Transverse colon (tissue), 4 donors: ENCODE measurements around the gene AGAP1. TPM values are rescaled to one million over a fixed set of nuclear protein-coding genes. Genes with fewer than 3 reads are reported as not detected.

Source experiments
- DNase-seq: peaks from one replicate; pipeline ENCODE4 v3.0.0-alpha.2; 2019
- H3K27ac ChIP-seq, 4 donors: fragments of 200-600 bp; sonication (generic); 2 replicates each; pipeline ENCODE4 v1.5.1; 2016 to 2018; ENCODE audit warnings: inconsistent platforms in 4 of 4
- H3K27me3 ChIP-seq: fragments of 200-600 bp; sonication (generic); 2 replicates; pipeline ENCODE4 v1.5.1; 2017; ENCODE audit warnings: inconsistent platforms
- H3K36me3 ChIP-seq, 4 donors: fragments of 200-600 bp; sonication (generic); 2 replicates each; pipeline ENCODE4 v1.5.1; 2017 to 2019; ENCODE audit warnings: inconsistent platforms in 4 of 4
- H3K4me1 ChIP-seq, 4 donors: fragments of 200-600 bp; sonication (generic); 2 replicates each; pipeline ENCODE4 v1.5.1; 2017 to 2020; ENCODE audit warnings: inconsistent platforms in 4 of 4
- H3K4me3 ChIP-seq, 4 donors: fragments of 200-600 bp; sonication (generic); 1 replicate in 1 of 4; 2 replicates in 3 of 4; pipeline versions ENCODE4 v1.5.1 to v1.6.1; 2017 to 2019; ENCODE audit warnings: inconsistent platforms in 4 of 4
- H3K9me3 ChIP-seq, 2 donors: fragments of 200-600 bp; sonication (generic); 2 replicates each; pipeline ENCODE4 v1.5.1; 2017 to 2019; ENCODE audit warnings: inconsistent platforms in 2 of 2
- EP300 ChIP-seq: sonication (generic); formaldehyde crosslinking; IDR thresholded peaks from one replicate; pipeline ENCODE4 v1.6.1; 2017; ENCODE audit warnings: antibody characterized with exemption, low read depth
- POLR2A ChIP-seq: fragments of 450-650 bp; IDR thresholded peaks from one replicate; pipeline ENCODE4 v1.6.1; 2016; ENCODE audit warnings: antibody characterized with exemption, mild to moderate bottlenecking, moderate library complexity
- POLR2AphosphoS5 ChIP-seq, 3 donors: sonication (generic); formaldehyde crosslinking; IDR thresholded peaks; one replicate each; pipeline ENCODE4 v1.6.1; 2016; ENCODE audit warnings: antibody characterized with exemption in 3 of 3
- WGBS, 2 donors: methylation state at CpG; one replicate each; pipeline ENCODE4 v1.1.5; 2018; ENCODE audit warnings: low coverage in 1 of 2; 5-methylcytosine and 5-hydroxymethylcytosine counted together
- in situ Hi-C, 4 donors: fragments of 200-750 bp; cut with MboI; loops; one replicate each; pipeline versions ENCODE4 v1.15.0 to v1.15.1; 2017; ENCODE audit warnings: low sequenced_read_pairs in 3 of 4, low pct_ligation_motif_present in 1 of 4, low pct_unique_long_range_greater_than_20kb in 1 of 4
- intact Hi-C: fragments of 100-400 bp; cut with DNase I; formaldehyde crosslinking; loops from one replicate; pipeline ENCODE4 v1.15.1; 2023; ENCODE audit warnings: low total_unique reads
- total RNA-seq, 4 donors: library from RNA; depleted of rRNA; stranded (reverse); fragments of >200 nt; gene quantifications; one replicate each; pipeline ENCODE4 v1.1.0, GENCODE V29; 2016
- TF ChIP-seq, protein P1 (sequence below), 5 experiments: fragments of 200-600 bp in 3 of 5; fragments of 450-650 bp in 2 of 5; sonication (generic) in 3 of 5; IDR thresholded peaks; 1 replicate in 2 of 5; 2 replicates in 3 of 5; pipeline ENCODE4 v1.5.1; 2016 to 2017; ENCODE audit warnings: antibody characterized with exemption in 5 of 5, inconsistent platforms in 3 of 5, mild to moderate bottlenecking in 2 of 5, moderate library complexity in 1 of 5

The AGAP1 gene
- total RNA-seq, 4 donors from 2014 or later, result 56.1 to 96.9 (median 71.2) TPM

DNA sequence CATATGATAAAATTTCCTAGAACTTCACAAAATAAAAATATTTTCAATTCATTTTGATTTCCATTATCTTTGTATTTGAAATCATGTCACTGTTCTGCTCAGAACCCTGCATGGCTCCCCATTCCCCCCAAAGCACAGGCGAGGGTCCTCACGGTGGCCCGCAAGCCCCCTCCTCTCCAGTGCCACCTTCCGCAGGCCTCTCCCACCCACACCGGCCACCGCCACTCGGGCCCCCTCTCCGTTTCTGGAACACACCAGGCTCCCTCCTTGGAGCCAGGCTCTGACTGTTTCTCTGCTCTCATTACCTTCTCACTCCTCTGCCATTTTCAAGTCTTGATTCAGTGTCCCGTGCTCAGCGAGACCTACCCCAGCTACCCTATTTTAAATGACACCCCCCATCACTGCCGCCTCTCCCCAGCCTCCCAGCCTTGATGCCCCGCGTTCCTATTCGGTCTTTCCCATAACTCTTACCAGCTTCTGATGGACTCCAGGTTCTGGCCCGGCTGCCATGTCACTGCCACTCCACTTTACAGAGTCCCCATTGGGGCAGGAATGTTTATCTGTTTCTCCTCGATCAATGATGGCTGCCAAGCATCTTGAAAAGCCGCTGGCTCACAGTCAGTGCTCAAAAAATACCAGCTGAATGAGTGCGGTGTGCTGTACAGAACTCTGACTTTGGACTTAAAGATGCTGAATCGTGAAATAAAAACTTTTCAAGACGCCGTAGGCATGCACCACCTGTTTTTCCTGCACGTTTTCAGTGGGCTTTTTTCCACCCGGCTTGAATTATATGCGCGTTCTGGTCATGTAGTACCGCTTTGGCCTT lies 473.3 kb downstream of the AGAP1 start:
- no peak for DNase-seq
- Histone ChIP-seq H3K27ac (no peak overlapping the region), H3K9me3 (no peaks in the 10 kb centered on the region), H3K27me3 (no peaks in the 10 kb centered on the region), H3K4me3 (no peak overlapping the region), H3K4me1 (no peaks in the 10 kb centered on the region), H3K36me3 (peaks cover 0 to 6% (median 3%) of the 10 kb centered on the region in 4 donors)
- intact Hi-C loops (no loop called here), in situ Hi-C loops (no loop called here)
- TF ChIP-seq EP300 (no peak), POLR2A (no peak), POLR2AphosphoS5 (IDR thresholded peaks at IDR 0.05) (no peak)
- TF ChIP-seq, protein P1, sequence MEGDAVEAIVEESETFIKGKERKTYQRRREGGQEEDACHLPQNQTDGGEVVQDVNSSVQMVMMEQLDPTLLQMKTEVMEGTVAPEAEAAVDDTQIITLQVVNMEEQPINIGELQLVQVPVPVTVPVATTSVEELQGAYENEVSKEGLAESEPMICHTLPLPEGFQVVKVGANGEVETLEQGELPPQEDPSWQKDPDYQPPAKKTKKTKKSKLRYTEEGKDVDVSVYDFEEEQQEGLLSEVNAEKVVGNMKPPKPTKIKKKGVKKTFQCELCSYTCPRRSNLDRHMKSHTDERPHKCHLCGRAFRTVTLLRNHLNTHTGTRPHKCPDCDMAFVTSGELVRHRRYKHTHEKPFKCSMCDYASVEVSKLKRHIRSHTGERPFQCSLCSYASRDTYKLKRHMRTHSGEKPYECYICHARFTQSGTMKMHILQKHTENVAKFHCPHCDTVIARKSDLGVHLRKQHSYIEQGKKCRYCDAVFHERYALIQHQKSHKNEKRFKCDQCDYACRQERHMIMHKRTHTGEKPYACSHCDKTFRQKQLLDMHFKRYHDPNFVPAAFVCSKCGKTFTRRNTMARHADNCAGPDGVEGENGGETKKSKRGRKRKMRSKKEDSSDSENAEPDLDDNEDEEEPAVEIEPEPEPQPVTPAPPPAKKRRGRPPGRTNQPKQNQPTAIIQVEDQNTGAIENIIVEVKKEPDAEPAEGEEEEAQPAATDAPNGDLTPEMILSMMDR (IDR thresholded peaks at IDR 0.05), result no peak
- WGBS, 2 donors, result 94% methylated on average over 13 to 26 of the region's 26 CpGs

DNA sequence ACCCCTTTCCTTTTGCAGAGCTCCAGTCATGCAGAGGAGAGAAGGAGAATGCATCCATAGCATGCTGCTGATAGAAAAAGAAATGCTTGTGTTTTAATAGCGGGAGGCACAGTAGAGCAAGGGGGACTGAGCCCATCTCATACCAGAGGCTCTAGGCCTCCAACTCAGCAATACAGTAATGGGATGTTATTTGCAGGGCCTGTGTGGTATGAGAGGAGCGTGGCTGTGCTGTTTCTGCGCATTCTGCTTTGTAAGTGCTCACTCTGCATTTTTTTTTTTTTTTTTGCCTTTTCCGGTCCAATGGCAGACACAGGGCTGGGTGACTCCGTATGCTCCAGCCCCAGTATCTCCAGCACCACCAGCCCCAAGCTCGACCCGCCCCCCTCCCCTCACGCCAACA lies 474.3 kb downstream of the AGAP1 start:
- DNase-seq, result no peak
- in situ Hi-C loops, result no loop called here
- intact Hi-C loops, result loop anchor here (1.0 kb wide), 1 partner anchor 37 kb away; no protein-coding TSS in a partner anchor
- Histone ChIP-seq H3K36me3 (peaks cover 0 to 6% (median 3%) of the 10 kb centered on the region in 4 donors), H3K4me1 (no peaks in the 10 kb centered on the region), H3K4me3 (no peak overlapping the region), H3K27me3 (no peaks in the 10 kb centered on the region), H3K27ac (no peak overlapping the region), H3K9me3 (no peaks in the 10 kb centered on the region)
- WGBS, 2 donors, result 87 to 100% methylated on average over 1 to 8 of the region's 8 CpGs
- TF ChIP-seq EP300, result no peak
- TF ChIP-seq POLR2AphosphoS5 (IDR thresholded peaks at IDR 0.05), result no peak
- TF ChIP-seq, protein P1 (IDR thresholded peaks at IDR 0.05), result no peak
- no peak for TF ChIP-seq POLR2A

DNA sequence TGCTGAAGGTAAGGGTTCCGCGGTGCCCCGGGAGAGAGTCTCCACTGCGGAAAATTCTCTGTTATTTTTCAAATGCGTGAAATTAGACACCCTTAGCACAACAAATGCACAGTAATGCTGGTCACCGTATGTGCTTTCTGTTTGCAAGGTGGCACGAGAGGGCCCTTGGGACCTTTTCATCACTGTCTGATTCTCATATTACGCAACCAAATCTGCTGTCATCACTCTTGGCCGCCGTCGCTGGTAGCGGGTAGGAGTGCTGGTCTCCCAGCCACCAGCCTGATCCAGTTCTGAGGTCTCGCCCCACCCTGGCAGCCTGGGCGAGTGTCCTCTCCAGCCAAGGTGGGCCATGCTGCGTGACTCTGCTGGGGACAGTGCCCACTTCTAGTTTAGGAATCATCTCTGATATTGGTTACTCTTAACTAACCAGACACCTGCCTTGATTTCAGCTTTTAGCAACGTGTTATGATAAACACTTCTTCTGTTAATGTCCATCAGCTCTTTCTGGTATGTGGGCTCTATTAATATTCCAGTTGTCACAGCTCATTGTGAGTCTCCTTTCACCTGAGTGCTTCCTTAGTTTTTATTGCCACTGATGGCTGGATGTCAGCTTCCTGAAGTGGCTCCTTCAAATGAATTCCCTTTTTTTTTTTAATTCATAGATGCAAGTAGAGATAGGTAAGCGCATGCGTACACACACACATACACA lies 474.9 kb downstream of the AGAP1 start:
- H3K4me3 ChIP-seq, result no peak overlapping the region
- no peak for TF ChIP-seq POLR2AphosphoS5 (IDR thresholded peaks at IDR 0.05)
- TF ChIP-seq POLR2A, result no peak
- TF ChIP-seq EP300, result no peak
- no peaks in the 10 kb centered on the region for H3K4me1 ChIP-seq
- no peaks in the 10 kb centered on the region for H3K27me3 ChIP-seq
- intact Hi-C loops, result loop anchor here (1.0 kb wide), 1 partner anchor 37 kb away; no protein-coding TSS in a partner anchor
- no peak overlapping the region for H3K27ac ChIP-seq
- 84 to 93% methylated on average over 11 to 18 of the region's 18 CpGs for WGBS, 2 donors
- no peak for DNase-seq
- H3K36me3 ChIP-seq, result peaks cover 0 to 6% (median 3%) of the 10 kb centered on the region in 4 donors
- H3K9me3 ChIP-seq, result no peaks in the 10 kb centered on the region
- in situ Hi-C loops, result no loop called here

DNA sequence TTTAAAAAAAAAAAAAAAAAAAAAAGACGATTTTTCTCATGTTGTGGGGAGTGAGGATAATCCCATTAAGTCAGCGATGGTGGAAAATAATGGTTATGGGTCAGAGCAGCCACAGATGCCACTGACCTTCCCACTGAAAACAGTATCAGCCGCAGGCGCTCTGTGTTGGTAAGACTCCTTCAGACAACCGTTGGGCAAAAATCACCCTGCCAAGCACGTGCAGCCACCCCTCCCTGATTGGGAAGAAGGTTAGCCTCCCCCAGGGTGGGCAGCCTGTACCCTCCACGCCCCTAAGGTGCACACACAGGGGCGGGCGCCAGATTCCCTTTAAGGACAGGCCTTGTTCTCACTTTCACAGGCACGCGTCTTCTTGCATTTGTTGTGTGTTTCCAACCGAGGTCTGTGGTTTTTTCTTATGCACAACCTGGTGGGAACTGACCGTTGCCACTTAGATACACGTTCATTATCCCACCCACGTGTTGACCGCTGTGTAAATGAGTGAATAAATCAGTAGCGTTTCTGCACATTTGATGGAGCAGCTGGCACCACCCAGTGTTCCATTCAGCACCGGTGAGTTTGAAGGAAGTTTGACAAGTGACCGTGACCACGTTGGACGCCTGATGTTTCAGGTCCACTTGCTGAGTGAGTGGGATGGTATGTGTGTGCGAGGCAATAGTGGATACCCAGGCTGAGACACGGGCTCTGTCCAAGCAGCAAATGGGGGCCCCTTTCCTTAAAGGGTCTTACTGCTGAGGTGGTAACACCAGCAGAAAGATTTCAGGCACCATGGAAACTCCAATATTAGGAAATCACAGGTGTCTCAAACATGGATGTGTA lies 476.6 kb downstream of the AGAP1 start:
- Histone ChIP-seq H3K4me1 (no peaks in the 10 kb centered on the region), H3K36me3 (peaks cover 0 to 6% (median 3%) of the 10 kb centered on the region in 4 donors), H3K4me3 (no peak overlapping the region), H3K27me3 (no peaks in the 10 kb centered on the region), H3K27ac (no peak overlapping the region), H3K9me3 (no peaks in the 10 kb centered on the region)
- TF ChIP-seq, protein P1 (IDR thresholded peaks at IDR 0.05), result no peak
- TF ChIP-seq EP300 (no peak), POLR2A (no peak), POLR2AphosphoS5 (IDR thresholded peaks at IDR 0.05) (no peak)
- in situ Hi-C loops (no loop called here), intact Hi-C loops (no loop called here)
- WGBS, 2 donors, result 88 to 93% methylated on average over 4 to 23 of the region's 23 CpGs
- no peak for DNase-seq
